Stromal cell of bone marrow (primary cell): Measurements from ENCODE around the gene COTL1.
A peak's percentile ranks its signal among the peaks of the same experiment; 100 is the strongest.

Source experiments
- DNase-seq: peaks from one replicate; pipeline ENCODE4 v3.0.0-alpha.2; 2012; ENCODE audit warnings: low read depth

The COTL1 gene

GRCh38 chr16:84548971-84549844 lies 68.7 kb downstream of the COTL1 start:
- no peak for DNase-seq

GRCh38 chr16:84548508-84548907 lies 69.4 kb downstream of the COTL1 start:
- DNase-seq, result no peak

GRCh38 chr16:84547546-84548061 lies 70.3 kb downstream of the COTL1 start:
- no peak for DNase-seq

GRCh38 chr16:84546669-84547545 lies 71.0 kb downstream of the COTL1 start:
- DNase-seq, result no peak

- no peak for DNase-seq
Measured at GRCh38 chr16:84545114-84545737, 72.7 kb downstream of the COTL1 start.

- DNase-seq, result no peak
Measured at GRCh38 chr16:84544031-84544773, 73.7 kb downstream of the COTL1 start.

GRCh38 chr16:84543253-84543652 lies 74.6 kb downstream of the COTL1 start:
- DNase-seq, result no peak

- DNase-seq, result peak; percentile 49
Measured at GRCh38 chr16:84541999-84542817, 75.7 kb downstream of the COTL1 start.

- no peak for DNase-seq
Measured at GRCh38 chr16:84540194-84540593, 77.7 kb downstream of the COTL1 start.

- no peak for DNase-seq
Measured at GRCh38 chr16:84538222-84538840, 79.5 kb downstream of the COTL1 start.

GRCh38 chr16:84537491-84538151 lies 80.3 kb downstream of the COTL1 start:
- no peak for DNase-seq

GRCh38 chr16:84535851-84536250 lies 82.0 kb downstream of the COTL1 start:
- DNase-seq, result no peak

- no peak for DNase-seq
Measured at GRCh38 chr16:84535408-84535807, 82.5 kb downstream of the COTL1 start.

GRCh38 chr16:84534815-84535214 lies 83.1 kb downstream of the COTL1 start:
- DNase-seq, result no peak

- DNase-seq, result no peak
Measured at GRCh38 chr16:84532855-84533486, 84.9 kb downstream of the COTL1 start.

GRCh38 chr16:84532291-84532724 lies 85.6 kb downstream of the COTL1 start:
- peak; percentile 91 for DNase-seq

- no peak for DNase-seq
Measured at GRCh38 chr16:84531671-84532111, 86.2 kb downstream of the COTL1 start.

- DNase-seq, result no peak
Measured at GRCh38 chr16:84530590-84530989, 87.3 kb downstream of the COTL1 start.

- DNase-seq, result no peak
Measured at GRCh38 chr16:84529607-84530006, 88.3 kb downstream of the COTL1 start.
